Measurements from ENCODE around the gene MYCT1.

Gene MYCT1

GRCh38 chr6:152726313-152726712 is 28.6 kb downstream of the MYCT1 start:
- DNase-seq = no peak

DNA sequence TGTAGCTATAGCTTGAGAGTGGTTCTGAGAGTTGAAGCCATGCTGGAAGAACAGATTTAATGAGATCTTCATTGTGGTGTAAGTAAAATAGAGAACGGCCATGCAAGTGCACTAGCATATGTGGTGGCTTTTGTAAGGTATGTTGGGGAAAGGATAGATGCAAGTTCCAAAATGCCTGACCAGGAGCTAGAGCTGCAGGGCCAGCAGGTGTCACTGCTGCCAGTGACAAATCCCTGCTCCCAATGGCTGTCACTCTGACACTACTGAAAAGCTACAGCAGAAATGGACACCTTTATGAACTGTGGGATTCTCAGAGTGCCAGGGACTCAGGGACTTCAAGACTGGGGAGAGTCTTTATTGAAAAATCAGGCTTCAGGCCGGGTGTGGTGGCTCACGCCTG is 29.8 kb downstream of the MYCT1 start:
- DNase-seq = peak; percentile 30

DNA sequence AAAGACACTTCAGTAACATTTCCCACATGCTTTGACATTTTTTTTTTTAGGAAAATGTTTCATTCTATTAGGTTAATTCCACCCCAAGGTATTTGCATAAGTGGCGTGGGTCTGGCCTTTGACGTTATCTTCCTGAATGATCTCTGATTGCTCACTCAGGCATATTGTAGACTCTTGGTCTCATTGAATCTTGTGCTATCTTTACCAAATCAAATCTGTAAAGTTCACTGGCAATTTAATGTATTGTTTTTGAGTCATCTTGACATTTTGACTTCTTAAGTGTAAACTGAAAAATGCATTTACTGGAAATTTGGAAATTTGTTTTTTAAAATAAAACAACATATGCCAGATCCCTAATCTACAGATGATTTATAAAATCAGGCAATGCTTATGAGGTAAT is 36.9 kb downstream of the MYCT1 start:
- DNase-seq = no peak

GRCh38 chr6:152736687-152737273 is 39.1 kb downstream of the MYCT1 start:
- DNase-seq = no peak

- DNase-seq = no peak
These were observed 47.9 kb downstream of the MYCT1 start for GRCh38 chr6:152745509-152746171.

DNA sequence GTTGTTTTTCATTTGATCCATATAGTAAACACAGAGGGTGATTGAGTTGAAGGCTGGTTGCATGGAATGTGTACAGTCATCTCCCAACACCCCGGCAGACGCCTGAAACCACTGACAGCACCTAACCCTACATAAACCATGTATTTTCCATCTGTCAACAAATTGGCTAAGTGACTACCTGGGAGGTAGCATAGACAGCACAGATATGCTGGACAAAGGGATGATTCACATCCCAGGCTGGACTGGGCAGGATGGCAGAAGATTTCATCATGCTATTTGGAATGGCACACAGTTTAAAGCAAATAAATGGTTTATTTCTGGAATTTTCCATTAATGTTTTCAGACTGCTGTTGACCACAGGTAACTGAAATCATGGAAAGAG is 48.5 kb downstream of the MYCT1 start:
- DNase-seq = peak; percentile 9

- DNase-seq = peak; percentile 27
These were observed 51.1 kb downstream of the MYCT1 start for GRCh38 chr6:152748843-152749242.

- no peak for DNase-seq
These were observed 51.6 kb downstream of the MYCT1 start for GRCh38 chr6:152749336-152749735.

DNA sequence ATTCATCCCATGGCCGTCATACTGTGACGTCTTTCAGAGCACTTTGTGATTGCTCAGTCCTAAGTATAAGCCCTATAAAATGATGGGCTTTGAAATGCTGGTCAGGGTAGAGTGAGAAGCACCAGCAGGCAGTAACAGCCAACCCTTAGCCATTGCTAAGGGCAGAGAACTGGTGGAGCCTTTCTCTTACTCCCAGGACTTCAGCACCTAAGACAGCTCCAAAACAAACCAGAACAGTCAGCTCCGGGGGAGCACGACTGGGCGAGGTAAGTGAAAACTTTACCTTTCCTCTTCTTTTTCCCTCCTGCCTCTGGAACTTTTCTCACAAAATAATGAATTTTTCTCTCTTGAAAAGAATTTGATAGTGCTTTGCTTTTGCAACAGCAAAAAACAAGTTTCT is 53.0 kb downstream of the MYCT1 start, which contains the start of gene VIP:
Gene VIP, plus strand, starts transcription at position 104 of the 400 bp plus-strand sequence. CDS start 1,381 bp downstream, outside the sequence.
- peak; percentile 4 for DNase-seq

DNA sequence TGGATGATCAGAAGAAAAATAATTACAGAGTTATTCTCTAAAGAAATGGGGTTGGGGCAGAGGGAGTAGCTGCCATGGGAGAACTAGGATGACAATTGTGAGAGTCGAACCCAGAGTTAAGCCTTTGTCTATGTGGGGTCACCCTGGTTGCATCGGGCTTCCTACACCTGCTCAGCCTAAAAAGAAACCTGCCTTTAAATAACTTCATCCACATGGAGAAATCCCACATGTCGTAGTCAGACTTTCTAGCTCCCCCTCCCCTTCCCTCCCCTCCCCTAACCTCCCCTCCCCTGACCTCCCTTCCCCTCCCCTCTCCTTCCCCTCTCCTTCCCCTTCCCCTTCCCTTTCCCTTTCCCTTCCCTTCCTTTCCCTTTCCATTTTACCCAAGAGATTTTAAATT is 67.6 kb downstream of the MYCT1 start:
- DNase-seq = no peak

- no peak for DNase-seq
These were observed 71.5 kb downstream of the MYCT1 start for GRCh38 chr6:152769159-152769558.

DNA sequence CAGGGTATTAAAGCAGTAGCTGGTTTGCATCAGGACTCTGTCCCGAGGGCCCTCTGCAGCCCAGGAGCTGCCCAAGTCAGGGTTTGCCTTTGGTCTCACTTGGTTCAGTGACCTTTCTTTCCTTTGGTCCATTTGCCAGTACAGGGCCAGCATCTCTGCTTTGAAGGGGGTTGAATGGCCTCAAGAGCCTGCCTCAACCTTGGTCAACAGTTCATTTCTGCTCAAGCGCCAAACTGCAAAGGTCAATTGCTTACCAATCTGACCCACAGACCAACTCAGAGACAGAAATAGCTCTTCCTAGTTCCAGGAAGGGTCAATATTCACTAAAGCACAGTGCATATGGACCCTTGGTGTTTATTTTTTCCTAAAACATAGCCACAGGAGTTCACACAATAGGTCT is 72.3 kb downstream of the MYCT1 start:
- no peak for DNase-seq

- DNase-seq = no peak
These were observed 73.5 kb downstream of the MYCT1 start for GRCh38 chr6:152771061-152771687.
